SK-N-DZ (cell line): ENCODE results near the gene SNX27.

Source experiments
- DNase-seq: peaks from one replicate; pipeline ENCODE4 v3.0.0-alpha.2; 2015; ENCODE audit warnings: low spot score

SNX27 gene

GRCh38 chr1:151705146-151705545, 93.3 kb downstream of the SNX27 start:
- DNase-seq: no peak

GRCh38 chr1:151705753-151706463, 94.1 kb downstream of the SNX27 start:
- DNase-seq: no peak

- DNase-seq: no peak
Observed at GRCh38 chr1:151706464-151707415, 94.9 kb downstream of the SNX27 start.

GRCh38 chr1:151707541-151708065, 95.8 kb downstream of the SNX27 start:
- no peak for DNase-seq

GRCh38 chr1:151708891-151709290, 97.0 kb downstream of the SNX27 start:
- no peak for DNase-seq

- peak; percentile 97 for DNase-seq
Observed at GRCh38 chr1:151710187-151710840, 98.5 kb downstream of the SNX27 start.

GRCh38 chr1:151711044-151711800, 99.4 kb downstream of the SNX27 start:
- peak; percentile 59 for DNase-seq

GRCh38 chr1:151711951-151712350, 100.1 kb downstream of the SNX27 start:
- no peak for DNase-seq

- no peak for DNase-seq
Observed at GRCh38 chr1:151713044-151713443, 101.2 kb downstream of the SNX27 start.

GRCh38 chr1:151713874-151714273, 102.0 kb downstream of the SNX27 start:
- no peak for DNase-seq

- DNase-seq: no peak
Observed at GRCh38 chr1:151714820-151715725, 103.2 kb downstream of the SNX27 start.

GRCh38 chr1:151715726-151716404, 104.0 kb downstream of the SNX27 start:
- DNase-seq: peak; percentile 94

- DNase-seq: no peak
Observed at GRCh38 chr1:151716405-151716762, 104.5 kb downstream of the SNX27 start.

GRCh38 chr1:151716771-151717631, 105.2 kb downstream of the SNX27 start, which contains the start of gene CELF3:
Gene CELF3, minus strand, starts transcription at chr1:151716803. Its CDS starts 783 bp downstream, at chr1:151716020.
- DNase-seq: peak; percentile 100

GRCh38 chr1:151718011-151718431, 106.2 kb downstream of the SNX27 start:
- DNase-seq: no peak

GRCh38 chr1:151718666-151719065, 106.8 kb downstream of the SNX27 start:
- peak; percentile 95 for DNase-seq

- peak; percentile 78 for DNase-seq
Observed at GRCh38 chr1:151720125-151720524, 108.3 kb downstream of the SNX27 start.

- no peak for DNase-seq
Observed at GRCh38 chr1:151720554-151720953, 108.7 kb downstream of the SNX27 start.
